ENCODE data around the gene KCNIP3. TPM values are rescaled to one million over a fixed set of nuclear protein-coding genes. Genes with fewer than 3 reads are reported as not detected.
"Not testable (repeated sequence)": the region's sequence is repeated elsewhere in the genome, so short reads cannot be mapped to it uniquely, and the experiment has no call there.

The KCNIP3 gene
- total and polyA plus RNA-seq, 9 of the 15 experiments (the other 6 are each of a cell fraction or from before 2014, with no cell fraction given): 0.04 TPM; not detected in 8

DNA sequence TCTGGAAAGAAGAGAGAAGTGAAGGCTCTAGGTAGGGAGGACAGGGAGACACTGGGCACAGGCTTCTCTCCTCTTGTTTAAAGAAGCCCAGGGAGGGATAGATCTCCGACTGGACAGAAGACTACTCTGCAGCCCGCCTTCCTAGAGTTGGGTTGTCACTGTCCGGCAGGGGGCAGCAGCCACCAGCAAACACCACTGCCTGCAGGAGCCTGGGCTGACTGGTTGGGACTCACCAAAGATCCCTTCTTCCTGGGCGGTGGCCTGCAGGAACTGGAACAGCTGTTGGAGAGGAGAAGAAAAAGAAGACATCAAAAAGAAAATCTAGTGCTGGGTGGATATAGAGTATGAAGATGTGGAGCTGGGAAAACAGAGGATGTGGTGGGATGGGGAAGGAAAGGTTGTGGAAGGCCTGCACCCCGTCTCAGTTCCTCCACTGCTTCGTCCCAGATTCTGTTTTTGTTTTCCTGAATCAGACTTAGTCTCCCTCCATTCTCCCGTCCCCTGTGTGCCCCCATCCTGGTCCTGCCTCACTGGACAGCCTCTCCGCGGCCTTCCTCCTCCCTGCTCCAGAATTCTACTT lies 117.0 kb downstream of the KCNIP3 start (continued):
- TF ChIP-seq, protein P1, sequence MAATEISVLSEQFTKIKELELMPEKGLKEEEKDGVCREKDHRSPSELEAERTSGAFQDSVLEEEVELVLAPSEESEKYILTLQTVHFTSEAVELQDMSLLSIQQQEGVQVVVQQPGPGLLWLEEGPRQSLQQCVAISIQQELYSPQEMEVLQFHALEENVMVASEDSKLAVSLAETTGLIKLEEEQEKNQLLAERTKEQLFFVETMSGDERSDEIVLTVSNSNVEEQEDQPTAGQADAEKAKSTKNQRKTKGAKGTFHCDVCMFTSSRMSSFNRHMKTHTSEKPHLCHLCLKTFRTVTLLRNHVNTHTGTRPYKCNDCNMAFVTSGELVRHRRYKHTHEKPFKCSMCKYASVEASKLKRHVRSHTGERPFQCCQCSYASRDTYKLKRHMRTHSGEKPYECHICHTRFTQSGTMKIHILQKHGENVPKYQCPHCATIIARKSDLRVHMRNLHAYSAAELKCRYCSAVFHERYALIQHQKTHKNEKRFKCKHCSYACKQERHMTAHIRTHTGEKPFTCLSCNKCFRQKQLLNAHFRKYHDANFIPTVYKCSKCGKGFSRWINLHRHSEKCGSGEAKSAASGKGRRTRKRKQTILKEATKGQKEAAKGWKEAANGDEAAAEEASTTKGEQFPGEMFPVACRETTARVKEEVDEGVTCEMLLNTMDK (IDR thresholded peaks at IDR 0.05; ENCODE audit: borderline replicate concordance, insufficient read depth, low read depth, low read length, poor library complexity, severe bottlenecking): peak; percentile 27
- TF ChIP-seq CC2D1A (IDR thresholded peaks at IDR 0.05) (0 out of 2 replicates have a peak, but pooled peaks have one; percentile 20), RAD21 (CRISPR knock-in tag; conservative IDR thresholded peaks at IDR 0.05 in 1 of 2, IDR thresholded peaks at IDR 0.05 in 1 of 2) (peak; percentile 71 to 78), TFAP4 (CRISPR knock-in tag; IDR thresholded peaks at IDR 0.05; ENCODE audit: borderline replicate concordance) (peak; percentile 15; the same call in 1 of the 2 replicates)

GRCh38 chr2:95415138-95415537 lies 118.0 kb downstream of the KCNIP3 start:
- H3K36me3 ChIP-seq (ENCODE audit: control insufficient read depth, insufficient read depth, low read length); H3K9me3 ChIP-seq (replicated peaks; ENCODE audit: control insufficient read depth, insufficient read depth, low read depth, low read length); BruUV-seq (replicated peaks); POLR2A ChIA-PET; FAIRE-seq; H2AFZ ChIP-seq (ENCODE audit: low read depth, low read length); H3K9me1 ChIP-seq (ENCODE audit: control insufficient read depth, insufficient read depth, low read length); H3K9ac ChIP-seq (ENCODE audit: insufficient read depth in 1 of 2, low read depth in 2 of 2, low read length in 2 of 2); H4K20me1 ChIP-seq (replicated peaks; ENCODE audit: control insufficient read depth, insufficient read depth, low read length); H3K27me3 ChIP-seq (ENCODE audit: control insufficient read depth in 2 of 2, insufficient read depth in 2 of 2, low read length in 2 of 2); H3K79me2 ChIP-seq (ENCODE audit: control insufficient read depth, insufficient read depth, low read length); DNase-seq (ENCODE audit: extremely low read depth in 1 of 4, low spot score in 3 of 4); H3K4me1 ChIP-seq (replicated peaks in 1 of 2; ENCODE audit: control insufficient read depth in 2 of 2, insufficient read depth in 2 of 2, low read length in 2 of 2); H3K27ac ChIP-seq (ENCODE audit: extremely low read depth, low read depth, low read length); CTCF ChIA-PET (ENCODE audit: low intra/inter-chr PET ratio); H3K4me3 ChIP-seq; H3K4me2 ChIP-seq (ENCODE audit: insufficient read depth, low read length); ATAC-seq; intact Hi-C loops (cut with micrococcal nuclease): not testable (repeated sequence)
- in situ Hi-C loops (cut with MboI): loop anchor here (5.0 kb wide), 1 partner anchor 242 kb away; no protein-coding TSS in a partner anchor
- WGBS (ENCODE audit: insufficient coverage, low coverage, missing lambda C conversion rate): 87% methylated on average over 3 of the region's 3 CpGs

All from K562 (cell line).